Muscle of leg (tissue), 11 donors: ENCODE measurements around the gene LRFN4. TPM values are rescaled to one million over a fixed set of nuclear protein-coding genes. Genes with fewer than 3 reads are reported as not detected.

Experiments used
- DNase-seq: peaks from one replicate; pipeline ENCODE4 v3.0.0; 2013
- H3K27ac ChIP-seq: one replicate; pipeline ENCODE4 v1.5.1; 2013; ENCODE audit warnings: mild to moderate bottlenecking, low read length, control low read depth
- H3K27me3 ChIP-seq: one replicate; pipeline ENCODE4 v1.6.1; 2013; ENCODE audit warnings: low read length; ENCODE audit not compliant: control insufficient read depth, insufficient read depth
- H3K36me3 ChIP-seq: one replicate; pipeline ENCODE4 v1.6.1; 2013; ENCODE audit warnings: low read length; ENCODE audit not compliant: control insufficient read depth, insufficient read depth
- H3K4me1 ChIP-seq: one replicate; pipeline ENCODE4 v1.6.1; 2013; ENCODE audit warnings: low read length; ENCODE audit not compliant: control insufficient read depth, insufficient read depth
- H3K4me3 ChIP-seq: one replicate; pipeline ENCODE4 v1.5.1; 2013; ENCODE audit warnings: low read length, control low read depth
- H3K9me3 ChIP-seq: replicated peaks from 2 replicates; pipeline ENCODE4 v1.6.1; 2013; ENCODE audit warnings: low read depth, low read length; ENCODE audit not compliant: control insufficient read depth
- WGBS: methylation state at CpG from one replicate; pipeline ENCODE4 v1.1.5; 2013; ENCODE audit warnings: missing lambda C conversion rate; ENCODE audit not compliant: insufficient coverage; 5-methylcytosine and 5-hydroxymethylcytosine counted together
- polyA plus RNA-seq, 8 donors: library from polyadenylated mRNA; unstranded; fragments of 120-200 nt; gene quantifications; one replicate each; pipeline versions ENCODE4 v1.2.1 to v1.2.3, GENCODE V29; 2013; ENCODE audit warnings: inconsistent platforms in 1 of 8, low replicate concordance in 1 of 8; ENCODE audit not compliant: insufficient read length in 8 of 8, insufficient read depth in 1 of 8
- total RNA-seq: library from RNA; stranded (reverse); fragments of 120-200 nt; gene quantifications from one replicate; pipeline ENCODE4 v1.2.4, GENCODE V29; 2013

LRFN4 gene
- total and polyA plus RNA-seq, 9 donors, result 24.0 to 35.7 (median 31.5) TPM

DNA sequence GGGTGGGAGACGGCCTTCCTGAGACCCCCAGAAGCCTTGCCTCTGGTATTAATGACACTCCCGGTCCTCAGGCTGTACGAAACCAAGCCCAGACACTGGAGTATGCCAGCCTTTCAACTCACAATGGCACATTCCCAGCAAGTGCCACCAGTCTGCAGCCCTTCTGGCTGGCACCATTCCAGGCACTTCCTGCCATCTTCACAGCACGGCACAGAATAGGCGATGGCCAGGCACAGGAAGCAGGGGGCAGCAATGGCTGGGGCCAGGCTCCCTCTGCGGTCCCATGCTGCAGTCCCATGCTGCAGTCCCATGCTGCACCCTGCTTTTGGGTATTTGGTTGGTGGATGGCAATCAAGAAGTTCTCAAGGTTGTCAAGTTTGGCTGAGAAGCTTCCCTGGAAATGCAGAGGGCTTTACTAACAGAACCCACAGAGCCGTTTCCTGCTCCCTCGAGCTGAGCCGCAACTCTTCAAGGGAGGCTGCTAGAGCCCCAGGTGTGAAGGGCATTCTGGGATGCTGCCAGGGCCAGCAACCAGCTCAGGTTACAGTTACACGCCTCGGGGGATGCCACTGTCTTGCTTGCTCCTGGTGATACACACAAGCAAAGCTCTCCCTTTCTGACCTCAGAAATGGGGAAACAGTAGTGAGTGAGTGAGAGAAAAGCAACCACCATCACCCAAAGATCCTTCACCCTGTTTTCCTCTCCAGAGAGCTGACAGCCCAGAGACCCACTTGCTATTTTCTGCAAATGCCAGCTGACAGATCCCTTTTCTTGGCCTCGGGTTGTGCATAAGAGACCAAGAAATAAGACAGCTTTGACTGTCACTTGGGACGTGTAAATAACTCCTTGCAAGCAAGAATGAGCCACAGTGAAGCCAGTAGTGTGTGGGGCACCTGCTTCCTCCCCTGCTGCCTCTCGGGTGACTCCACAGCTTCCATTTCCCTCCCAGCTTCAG, 23.9 kb downstream of the LRFN4 start:
- Histone ChIP-seq H3K27ac (no peak overlapping the region), H3K4me3 (no peak overlapping the region), H3K27me3 (no peaks in the 10 kb centered on the region), H3K4me1 (peaks cover 72% of the 10 kb centered on the region), H3K36me3 (no peaks in the 10 kb centered on the region), H3K9me3 (no peaks in the 10 kb centered on the region)
- DNase-seq, result no peak
- WGBS, result 50% methylated on average over 10 of the region's 14 CpGs

DNA sequence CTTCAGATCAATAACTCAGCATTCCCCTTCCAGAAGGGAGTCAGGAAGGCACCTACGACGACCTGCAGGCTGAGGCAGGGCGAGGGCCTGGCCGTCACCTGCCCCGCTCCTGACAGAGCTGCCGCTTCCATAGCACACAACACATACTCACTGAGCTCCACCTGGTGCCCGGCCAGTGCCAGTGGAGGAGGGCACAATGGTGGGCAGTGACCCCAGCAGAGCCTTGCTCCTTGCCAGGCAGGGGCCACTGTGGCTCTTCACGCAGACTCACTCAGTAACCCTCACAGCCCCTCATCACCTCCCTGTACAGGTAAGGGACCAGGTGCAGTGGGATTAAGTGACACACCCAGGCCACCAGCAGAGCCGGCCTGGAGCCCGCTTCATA, 24.6 kb downstream of the LRFN4 start:
- Histone ChIP-seq H3K4me1 (peaks cover 72% of the 10 kb centered on the region), H3K36me3 (no peaks in the 10 kb centered on the region), H3K27me3 (no peaks in the 10 kb centered on the region), H3K9me3 (no peaks in the 10 kb centered on the region), H3K4me3 (no peak overlapping the region), H3K27ac (no peak overlapping the region)
- no peak for DNase-seq
- 81% methylated on average over 5 of the region's 10 CpGs for whole genome bisulfite sequencing

GRCh38 chr11:66881927-66882452, 25.1 kb downstream of the LRFN4 start:
- WGBS, result 78% methylated on average over 7 of the region's 9 CpGs
- peaks cover 69% of the 10 kb centered on the region for H3K4me1 ChIP-seq

DNA sequence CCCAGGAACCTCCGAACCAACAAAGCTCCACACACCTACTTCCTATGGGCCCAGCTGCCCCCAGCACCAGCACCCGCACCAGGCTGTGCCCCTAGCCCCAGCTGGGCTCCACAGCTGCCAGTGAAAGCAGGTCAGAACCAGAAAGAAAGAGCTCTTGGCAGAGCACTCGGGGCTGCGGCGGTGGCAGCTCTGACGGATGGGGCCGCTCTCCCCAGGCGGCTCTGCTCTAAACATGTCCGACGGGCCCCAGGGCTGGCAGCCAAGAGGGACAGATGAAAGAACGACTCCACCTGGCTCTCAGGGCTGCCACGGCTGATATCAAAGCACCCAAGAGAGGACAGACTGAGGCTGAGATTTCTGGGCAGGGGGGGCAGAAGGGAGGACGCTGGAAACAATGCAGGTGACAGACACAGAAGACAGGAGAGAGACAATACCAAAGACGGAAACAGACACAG, 25.7 kb downstream of the LRFN4 start:
- Histone ChIP-seq H3K9me3 (no peaks in the 10 kb centered on the region), H3K27ac (peak overlapping the region; percentile 76), H3K4me1 (peaks cover 68% of the 10 kb centered on the region), H3K4me3 (no peak overlapping the region), H3K27me3 (no peaks in the 10 kb centered on the region), H3K36me3 (no peaks in the 10 kb centered on the region)
- DNase-seq, result peak; percentile 39
- 57% methylated on average over 13 of the region's 14 CpGs for WGBS

More at GRCh38 chr11:66881927-66882452, 25.1 kb downstream of the LRFN4 start:
- no peaks in the 10 kb centered on the region for H3K9me3 ChIP-seq
- no peak overlapping the region for H3K4me3 ChIP-seq
- H3K27me3 ChIP-seq, result no peaks in the 10 kb centered on the region
- no peak for DNase-seq
- H3K27ac ChIP-seq, result peak overlapping the region; percentile 76
- no peaks in the 10 kb centered on the region for H3K36me3 ChIP-seq

- Histone ChIP-seq H3K4me3 (no peak overlapping the region), H3K36me3 (no peaks in the 10 kb centered on the region), H3K4me1 (peaks cover 62% of the 10 kb centered on the region), H3K27me3 (no peaks in the 10 kb centered on the region), H3K27ac (peak overlapping the region; percentile 76), H3K9me3 (no peaks in the 10 kb centered on the region)
- DNase-seq, result peak; percentile 63
- 43% methylated on average over 19 of the region's 29 CpGs for WGBS
Measured at GRCh38 chr11:66883016-66883965, 26.4 kb downstream of the LRFN4 start.

DNA sequence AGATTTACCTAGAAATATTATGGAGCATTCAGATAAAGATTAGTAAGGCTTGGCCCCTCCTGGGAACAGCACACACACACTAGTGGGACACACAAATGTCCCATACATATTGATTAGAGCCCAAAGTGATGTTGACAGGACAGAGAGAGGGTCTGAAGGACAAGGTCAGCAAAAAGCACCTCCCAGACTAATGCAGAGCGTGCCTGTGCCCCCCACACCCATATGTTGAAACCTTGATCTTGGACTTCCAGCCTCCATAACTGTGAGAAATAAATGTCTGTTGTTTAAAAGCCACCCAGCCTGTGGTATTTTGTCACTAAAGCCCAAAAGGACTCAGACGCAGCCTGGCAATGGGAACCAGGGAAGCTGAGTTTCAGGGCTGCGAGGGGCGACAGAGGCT, 27.6 kb downstream of the LRFN4 start:
- Histone ChIP-seq H3K27me3 (no peaks in the 10 kb centered on the region), H3K4me1 (peaks cover 51% of the 10 kb centered on the region), H3K36me3 (no peaks in the 10 kb centered on the region), H3K27ac (no peak overlapping the region), H3K9me3 (no peaks in the 10 kb centered on the region), H3K4me3 (no peak overlapping the region)
- WGBS, result 100% methylated on average over 3 of the region's 4 CpGs
- DNase-seq, result no peak

- Histone ChIP-seq H3K9me3 (no peaks in the 10 kb centered on the region), H3K27ac (no peak overlapping the region), H3K27me3 (no peaks in the 10 kb centered on the region), H3K4me1 (peaks cover 44% of the 10 kb centered on the region), H3K4me3 (no peak overlapping the region), H3K36me3 (no peaks in the 10 kb centered on the region)
- DNase-seq, result no peak
- WGBS, result 54% methylated on average over 4 of the region's 4 CpGs
Measured at GRCh38 chr11:66885469-66885868, 28.6 kb downstream of the LRFN4 start.

DNA sequence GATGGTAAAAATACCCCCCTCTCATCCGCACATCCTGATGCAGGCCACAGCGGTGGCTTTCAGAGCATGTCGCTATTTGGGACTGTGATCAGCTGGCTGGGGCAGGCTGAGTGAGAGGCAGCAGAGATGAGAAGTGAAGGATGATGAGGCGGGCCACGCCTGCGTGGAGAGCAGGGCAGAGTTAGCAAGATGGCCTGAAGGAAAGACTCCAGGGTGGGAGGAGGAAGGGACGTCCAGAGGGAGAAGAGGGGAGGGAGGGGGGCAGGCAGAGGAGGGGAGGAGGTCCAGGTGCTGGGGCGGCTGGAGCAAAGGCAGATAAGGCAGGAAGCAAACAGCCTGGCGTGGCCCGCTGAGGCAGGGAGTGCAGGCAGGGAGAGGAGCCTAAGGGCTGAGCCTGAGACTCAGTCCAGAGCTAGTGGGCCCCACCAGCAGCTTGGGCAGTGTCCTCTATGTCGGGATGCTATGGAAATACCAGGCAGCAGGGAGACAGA, 29.1 kb downstream of the LRFN4 start:
- no peak overlapping the region for H3K27ac ChIP-seq
- H3K4me1 ChIP-seq, result peaks cover 39% of the 10 kb centered on the region

DNA sequence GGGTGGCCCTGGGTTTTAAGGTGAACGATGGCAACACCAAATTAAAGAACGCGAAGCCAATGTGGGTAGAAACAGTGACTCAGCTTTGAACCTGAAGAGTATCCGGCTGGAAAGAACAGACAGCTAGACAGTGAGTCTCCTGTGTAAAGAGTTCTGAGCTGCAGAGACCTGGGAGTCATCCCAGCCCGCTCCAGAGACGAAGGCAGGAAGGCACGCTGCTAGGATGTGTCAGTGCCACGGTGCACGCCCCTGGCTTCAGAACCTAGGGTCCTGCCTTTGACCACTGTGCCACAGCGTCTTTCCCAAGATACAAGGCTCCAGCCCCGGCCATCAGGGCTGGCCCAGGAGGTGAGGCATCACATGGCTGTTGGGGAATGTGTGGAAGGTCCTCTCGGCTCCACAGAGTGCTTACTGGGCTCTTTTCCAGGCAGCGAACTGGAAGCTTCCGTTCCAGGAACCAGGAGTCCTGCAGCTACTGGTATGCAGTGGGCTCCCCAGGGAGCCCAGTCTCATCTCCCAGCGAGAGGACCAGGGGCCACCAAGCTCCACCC, 29.9 kb downstream of the LRFN4 start:
- no peaks in the 10 kb centered on the region for H3K9me3 ChIP-seq
- no peak for DNase-seq
- no peaks in the 10 kb centered on the region for H3K36me3 ChIP-seq
- peaks cover 31% of the 10 kb centered on the region for H3K4me1 ChIP-seq
- no peak overlapping the region for H3K4me3 ChIP-seq
- no peak overlapping the region for H3K27ac ChIP-seq
- 75% methylated on average over 14 of the region's 15 CpGs for WGBS
- H3K27me3 ChIP-seq, result no peaks in the 10 kb centered on the region

More for the DNA sequence above, 29.1 kb downstream of the LRFN4 start:
- no peaks in the 10 kb centered on the region for H3K27me3 ChIP-seq
- H3K4me3 ChIP-seq, result no peak overlapping the region
- no peaks in the 10 kb centered on the region for H3K9me3 ChIP-seq
- no peak for DNase-seq
- H3K36me3 ChIP-seq, result no peaks in the 10 kb centered on the region
- WGBS, result 48% methylated on average over 9 of the region's 11 CpGs
